ENCODE data around the gene PRR23C. TPM values are rescaled to one million over a fixed set of nuclear protein-coding genes. Genes with fewer than 3 reads are reported as not detected.

Gene PRR23C
- total and polyA plus RNA-seq, 9 of the 15 experiments (the other 6 are each of a cell fraction or from before 2014, with no cell fraction given) = not detected

DNA sequence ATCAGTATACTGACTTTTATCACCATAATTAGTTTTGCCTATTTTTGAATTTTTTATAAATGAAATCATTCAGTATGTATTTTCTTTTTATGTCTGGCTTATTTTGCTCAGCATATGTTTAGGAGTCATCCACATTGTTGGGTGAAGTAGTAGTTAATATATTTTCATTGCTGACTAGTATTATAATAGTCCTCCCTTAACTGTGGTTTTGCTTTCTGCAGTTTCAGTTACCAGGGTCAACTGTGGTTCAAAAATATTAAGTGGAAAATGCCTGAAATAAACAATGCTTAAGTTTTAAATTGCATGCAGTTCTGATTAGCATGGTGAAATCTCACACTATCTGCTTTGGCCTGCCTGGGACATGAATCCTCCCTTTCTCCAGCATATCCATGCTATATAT, 39.5 kb upstream of the PRR23C start:
- ChIA-PET POLR2A (no interaction called here), CTCF (ENCODE audit: low intra/inter-chr PET ratio) (no interaction called here)
- intact Hi-C loops (cut with micrococcal nuclease) = no loop called here
- FAIRE-seq (no peak), ATAC-seq (no peak), DNase-seq (ENCODE audit: extremely low read depth in 1 of 4, low spot score in 3 of 4) (no peak)
- Histone ChIP-seq H2AFZ (ENCODE audit: low read depth, low read length) (no peak overlapping the region), H3K36me3 (ENCODE audit: control insufficient read depth, insufficient read depth, low read length) (no peaks in the 10 kb centered on the region), H3K9ac (ENCODE audit: insufficient read depth in 1 of 2, low read depth in 2 of 2, low read length in 2 of 2) (no peak overlapping the region), H3K79me2 (ENCODE audit: control insufficient read depth, insufficient read depth, low read length) (no peaks in the 10 kb centered on the region), H3K4me2 (ENCODE audit: insufficient read depth, low read length) (no peak overlapping the region), H4K20me1 (replicated peaks; ENCODE audit: control insufficient read depth, insufficient read depth, low read length) (no peaks in the 10 kb centered on the region), H3K27me3 (ENCODE audit: control insufficient read depth in 2 of 2, insufficient read depth in 2 of 2, low read length in 2 of 2) (peaks cover 0 to 15% of the 10 kb centered on the region in 2 experiments; a peak in 4 of 5 replicates), H3K4me1 (replicated peaks in 1 of 2; ENCODE audit: control insufficient read depth in 2 of 2, insufficient read depth in 2 of 2, low read length in 2 of 2) (no peaks in the 10 kb centered on the region), H3K9me1 (ENCODE audit: control insufficient read depth, insufficient read depth, low read length) (no peaks in the 10 kb centered on the region), H3K4me3 (no peak overlapping the region), H3K9me3 (replicated peaks; ENCODE audit: control insufficient read depth, insufficient read depth, low read depth, low read length) (no peaks in the 10 kb centered on the region), H3K27ac (ENCODE audit: extremely low read depth, low read depth, low read length) (no peak overlapping the region)
- in situ Hi-C loops (cut with MboI) = no loop called here
- BruUV-seq (replicated peaks) = no TSS peak
- TF ChIP-seq SUPT5H (IDR thresholded peaks at IDR 0.05) (no peak), ZNF696 (CRISPR knock-in tag; conservative IDR thresholded peaks at IDR 0.05) (no peak), CBFA2T2 (conservative IDR thresholded peaks at IDR 0.05) (no peak), ZNF41 (CRISPR knock-in tag; conservative IDR thresholded peaks at IDR 0.05) (no peak), ZNF384 (IDR thresholded peaks at IDR 0.05; ENCODE audit: low read depth, low read length) (no peak), ZNF79 (CRISPR knock-in tag; IDR thresholded peaks at IDR 0.05; ENCODE audit: low read depth) (no peak), ZC3H4 (CRISPR knock-in tag; IDR thresholded peaks at IDR 0.05; ENCODE audit: borderline replicate concordance) (no peak), ZEB2 (IDR thresholded peaks at IDR 0.05) (no peak), ZNF263 (CRISPR knock-in tag; IDR thresholded peaks at IDR 0.05; ENCODE audit: borderline replicate concordance) (no peak), EGR1 (conservative IDR thresholded peaks at IDR 0.05) (no peak), ARHGAP35 (IDR thresholded peaks at IDR 0.05; ENCODE audit: partially characterized antibody) (no peak), CBX8 (IDR thresholded peaks at IDR 0.05; ENCODE audit: borderline replicate concordance, extremely low read depth, low read depth, low read length, poor library complexity, severe bottlenecking) (no peak), NRF1 (conservative IDR thresholded peaks at IDR 0.05 in 1 of 2, IDR thresholded peaks at IDR 0.05 in 1 of 2) (no peak)
- TF ChIP-seq, protein P1, sequence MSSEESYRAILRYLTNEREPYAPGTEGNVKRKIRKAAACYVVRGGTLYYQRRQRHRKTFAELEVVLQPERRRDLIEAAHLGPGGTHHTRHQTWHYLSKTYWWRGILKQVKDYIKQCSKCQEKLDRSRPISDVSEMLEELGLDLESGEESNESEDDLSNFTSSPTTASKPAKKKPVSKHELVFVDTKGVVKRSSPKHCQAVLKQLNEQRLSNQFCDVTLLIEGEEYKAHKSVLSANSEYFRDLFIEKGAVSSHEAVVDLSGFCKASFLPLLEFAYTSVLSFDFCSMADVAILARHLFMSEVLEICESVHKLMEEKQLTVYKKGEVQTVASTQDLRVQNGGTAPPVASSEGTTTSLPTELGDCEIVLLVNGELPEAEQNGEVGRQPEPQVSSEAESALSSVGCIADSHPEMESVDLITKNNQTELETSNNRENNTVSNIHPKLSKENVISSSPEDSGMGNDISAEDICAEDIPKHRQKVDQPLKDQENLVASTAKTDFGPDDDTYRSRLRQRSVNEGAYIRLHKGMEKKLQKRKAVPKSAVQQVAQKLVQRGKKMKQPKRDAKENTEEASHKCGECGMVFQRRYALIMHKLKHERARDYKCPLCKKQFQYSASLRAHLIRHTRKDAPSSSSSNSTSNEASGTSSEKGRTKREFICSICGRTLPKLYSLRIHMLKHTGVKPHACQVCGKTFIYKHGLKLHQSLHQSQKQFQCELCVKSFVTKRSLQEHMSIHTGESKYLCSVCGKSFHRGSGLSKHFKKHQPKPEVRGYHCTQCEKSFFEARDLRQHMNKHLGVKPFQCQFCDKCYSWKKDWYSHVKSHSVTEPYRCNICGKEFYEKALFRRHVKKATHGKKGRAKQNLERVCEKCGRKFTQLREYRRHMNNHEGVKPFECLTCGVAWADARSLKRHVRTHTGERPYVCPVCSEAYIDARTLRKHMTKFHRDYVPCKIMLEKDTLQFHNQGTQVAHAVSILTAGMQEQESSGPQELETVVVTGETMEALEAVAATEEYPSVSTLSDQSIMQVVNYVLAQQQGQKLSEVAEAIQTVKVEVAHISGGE (CRISPR knock-in tag; IDR thresholded peaks at IDR 0.05) = no peak
- TF ChIP-seq, protein P2, sequence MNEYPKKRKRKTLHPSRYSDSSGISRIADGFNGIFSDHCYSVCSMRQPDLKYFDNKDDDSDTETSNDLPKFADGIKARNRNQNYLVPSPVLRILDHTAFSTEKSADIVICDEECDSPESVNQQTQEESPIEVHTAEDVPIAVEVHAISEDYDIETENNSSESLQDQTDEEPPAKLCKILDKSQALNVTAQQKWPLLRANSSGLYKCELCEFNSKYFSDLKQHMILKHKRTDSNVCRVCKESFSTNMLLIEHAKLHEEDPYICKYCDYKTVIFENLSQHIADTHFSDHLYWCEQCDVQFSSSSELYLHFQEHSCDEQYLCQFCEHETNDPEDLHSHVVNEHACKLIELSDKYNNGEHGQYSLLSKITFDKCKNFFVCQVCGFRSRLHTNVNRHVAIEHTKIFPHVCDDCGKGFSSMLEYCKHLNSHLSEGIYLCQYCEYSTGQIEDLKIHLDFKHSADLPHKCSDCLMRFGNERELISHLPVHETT (CRISPR knock-in tag; conservative IDR thresholded peaks at IDR 0.05 in 1 of 2, IDR thresholded peaks at IDR 0.05 in 1 of 2) = no peak
- TF ChIP-seq, protein P3, sequence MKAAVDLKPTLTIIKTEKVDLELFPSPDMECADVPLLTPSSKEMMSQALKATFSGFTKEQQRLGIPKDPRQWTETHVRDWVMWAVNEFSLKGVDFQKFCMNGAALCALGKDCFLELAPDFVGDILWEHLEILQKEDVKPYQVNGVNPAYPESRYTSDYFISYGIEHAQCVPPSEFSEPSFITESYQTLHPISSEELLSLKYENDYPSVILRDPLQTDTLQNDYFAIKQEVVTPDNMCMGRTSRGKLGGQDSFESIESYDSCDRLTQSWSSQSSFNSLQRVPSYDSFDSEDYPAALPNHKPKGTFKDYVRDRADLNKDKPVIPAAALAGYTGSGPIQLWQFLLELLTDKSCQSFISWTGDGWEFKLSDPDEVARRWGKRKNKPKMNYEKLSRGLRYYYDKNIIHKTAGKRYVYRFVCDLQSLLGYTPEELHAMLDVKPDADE (conservative IDR thresholded peaks at IDR 0.05; ENCODE audit: control insufficient read depth, low read depth, low read length) = no peak
